ENCODE results near the gene MRPL49. TPM values are rescaled to one million over a fixed set of nuclear protein-coding genes. Genes with fewer than 3 reads are reported as not detected.

MRPL49 gene
- total RNA-seq, 4 donors from 2014 or later: 48.8 to 55.9 (median 54.2) TPM

DNA sequence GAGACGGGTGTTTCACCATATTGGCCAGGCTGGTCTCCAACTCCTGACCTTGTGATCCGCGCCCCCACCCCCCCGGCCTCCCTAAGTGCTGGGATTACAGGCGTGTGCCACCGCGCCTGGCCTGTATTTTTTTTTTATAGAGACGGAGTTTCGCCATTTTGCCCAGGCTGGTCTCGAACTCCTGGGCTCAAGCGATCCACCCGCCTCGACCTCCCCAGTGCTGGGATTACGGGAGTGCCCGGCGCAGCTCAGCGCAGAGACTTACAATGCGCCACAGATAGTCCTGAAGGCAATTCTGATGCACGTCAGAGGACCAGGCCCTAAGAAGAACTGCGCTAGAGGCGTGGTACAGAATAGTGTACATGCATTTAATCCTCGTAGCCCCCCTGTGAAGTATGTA is 26.7 kb upstream of the MRPL49 start:
- TF ChIP-seq POLR2A (IDR thresholded peaks at IDR 0.05) (no peak), EP300 (IDR thresholded peaks at IDR 0.05) (no peak)
- TF ChIP-seq, protein P1, sequence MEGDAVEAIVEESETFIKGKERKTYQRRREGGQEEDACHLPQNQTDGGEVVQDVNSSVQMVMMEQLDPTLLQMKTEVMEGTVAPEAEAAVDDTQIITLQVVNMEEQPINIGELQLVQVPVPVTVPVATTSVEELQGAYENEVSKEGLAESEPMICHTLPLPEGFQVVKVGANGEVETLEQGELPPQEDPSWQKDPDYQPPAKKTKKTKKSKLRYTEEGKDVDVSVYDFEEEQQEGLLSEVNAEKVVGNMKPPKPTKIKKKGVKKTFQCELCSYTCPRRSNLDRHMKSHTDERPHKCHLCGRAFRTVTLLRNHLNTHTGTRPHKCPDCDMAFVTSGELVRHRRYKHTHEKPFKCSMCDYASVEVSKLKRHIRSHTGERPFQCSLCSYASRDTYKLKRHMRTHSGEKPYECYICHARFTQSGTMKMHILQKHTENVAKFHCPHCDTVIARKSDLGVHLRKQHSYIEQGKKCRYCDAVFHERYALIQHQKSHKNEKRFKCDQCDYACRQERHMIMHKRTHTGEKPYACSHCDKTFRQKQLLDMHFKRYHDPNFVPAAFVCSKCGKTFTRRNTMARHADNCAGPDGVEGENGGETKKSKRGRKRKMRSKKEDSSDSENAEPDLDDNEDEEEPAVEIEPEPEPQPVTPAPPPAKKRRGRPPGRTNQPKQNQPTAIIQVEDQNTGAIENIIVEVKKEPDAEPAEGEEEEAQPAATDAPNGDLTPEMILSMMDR (IDR thresholded peaks at IDR 0.05): no peak
- Histone ChIP-seq H3K36me3 (peaks cover 0 to 11% (median 0%) of the 10 kb centered on the region in 3 donors), H3K4me1 (peaks cover 0 to 33% (median 12%) of the 10 kb centered on the region in 4 donors), H3K27me3 (no peaks in the 10 kb centered on the region), H3K9me3 (no peaks in the 10 kb centered on the region), H3K4me3 (peak overlapping the region; percentile 90 to 94 (median 92)), H3K27ac (peak overlapping the region in 2 of 4 donors; percentile 92 to 93)
- DNase-seq (ENCODE audit: low spot score in 2 of 2): no peak
- 78 to 80% methylated on average over 22 of the region's 22 CpGs for WGBS, 2 donors

DNA sequence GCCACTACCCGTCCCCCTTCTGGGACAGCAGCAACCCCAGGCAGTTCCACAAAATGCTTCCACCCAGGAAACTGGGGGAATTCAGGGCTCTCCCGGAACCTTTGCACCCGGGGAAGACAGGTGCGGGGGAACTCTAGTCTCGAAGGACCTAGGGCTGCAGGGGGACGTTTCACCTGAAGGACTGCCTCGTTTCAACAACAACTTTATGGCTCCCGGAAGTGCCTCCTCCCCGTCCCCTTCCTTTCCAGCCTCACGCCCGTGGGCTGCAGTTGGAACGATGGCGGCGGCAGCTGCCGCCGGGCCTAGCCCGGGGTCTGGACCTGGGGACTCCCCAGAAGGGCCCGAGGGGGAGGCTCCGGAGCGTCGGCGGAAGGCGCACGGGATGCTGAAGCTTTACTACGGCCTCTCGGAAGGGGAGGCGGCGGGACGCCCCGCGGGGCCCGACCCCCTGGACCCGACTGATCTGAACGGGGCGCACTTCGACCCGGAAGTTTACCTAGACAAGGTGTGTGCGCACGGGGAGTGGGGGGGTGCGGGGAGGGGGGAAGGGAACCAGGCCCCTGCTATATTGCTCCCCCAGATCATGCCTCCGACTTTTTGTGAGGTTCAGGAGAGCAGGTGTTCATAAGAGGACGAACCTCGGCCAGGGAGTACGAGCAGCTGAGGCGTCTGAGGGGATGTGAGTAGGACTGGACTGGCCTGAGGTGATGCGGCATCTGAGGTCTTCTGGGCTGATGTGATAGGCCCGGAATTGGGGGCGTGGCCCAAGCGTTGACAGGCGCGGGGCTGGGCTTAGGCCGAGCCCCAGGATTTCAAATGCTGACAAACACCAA is 25.9 kb upstream of the MRPL49 start, which contains the start of gene VPS51:
TSS of gene VPS51 (plus strand) at position 241 of the 833 bp plus-strand sequence. CDS start at position 278, 37 bp downstream.
- Histone ChIP-seq H3K27ac (peak within 1 kb of the TSS; percentile 77 to 95 (median 92)), H3K4me1 (peaks cover 0 to 33% (median 12%) of the 10 kb centered on the region in 4 donors), H3K27me3 (no peaks in the 10 kb centered on the region), H3K36me3 (peaks cover 0 to 11% (median 0%) of the 10 kb centered on the region in 3 donors), H3K9me3 (no peaks in the 10 kb centered on the region), H3K4me3 (peak within 1 kb of the TSS; percentile 90 to 94 (median 92))
- peak; percentile 76 to 83 for DNase-seq (ENCODE audit: low spot score in 2 of 2)
- TF ChIP-seq, protein P1 (IDR thresholded peaks at IDR 0.05): peak in 2 of 5 experiments; percentile 45 to 66
- TF ChIP-seq EP300 (IDR thresholded peaks at IDR 0.05) (peak; percentile 84 to 97), POLR2A (IDR thresholded peaks at IDR 0.05) (peak in 1 of 2 donors; percentile 45)
- WGBS, 2 donors: 0 to 1% methylated on average over 28 to 51 of the region's 52 CpGs

DNA sequence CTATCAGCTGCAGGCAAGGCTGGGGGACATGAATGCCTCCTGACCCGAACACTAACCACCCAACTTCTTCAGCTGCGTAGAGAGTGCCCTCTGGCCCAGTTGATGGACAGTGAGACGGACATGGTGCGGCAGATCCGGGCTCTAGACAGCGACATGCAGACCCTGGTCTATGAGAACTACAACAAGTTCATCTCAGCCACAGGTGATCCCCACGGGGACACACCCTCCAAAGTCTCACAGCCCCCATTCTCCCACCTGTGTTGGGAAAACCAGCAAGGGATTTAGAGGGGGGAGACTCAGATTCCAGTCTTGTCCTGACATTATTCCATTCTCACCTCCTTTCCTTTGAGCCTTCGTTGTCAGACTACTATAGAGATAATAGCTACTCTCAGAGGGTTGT is 25.2 kb upstream of the MRPL49 start:
- Histone ChIP-seq H3K36me3 (peaks cover 0 to 11% (median 0%) of the 10 kb centered on the region in 3 donors), H3K4me3 (peak overlapping the region; percentile 90 to 94 (median 92)), H3K27ac (peak overlapping the region in 3 of 4 donors; percentile 92 to 95 (median 93)), H3K27me3 (no peaks in the 10 kb centered on the region), H3K9me3 (no peaks in the 10 kb centered on the region), H3K4me1 (peaks cover 0 to 35% (median 12%) of the 10 kb centered on the region in 4 donors)
- no peak for TF ChIP-seq POLR2A (IDR thresholded peaks at IDR 0.05)
- TF ChIP-seq EP300 (IDR thresholded peaks at IDR 0.05): no peak
- TF ChIP-seq, protein P1 (IDR thresholded peaks at IDR 0.05): no peak
- DNase-seq (ENCODE audit: low spot score in 2 of 2): no peak
- WGBS, 2 donors: 33 to 42% methylated on average over 8 of the region's 8 CpGs

DNA sequence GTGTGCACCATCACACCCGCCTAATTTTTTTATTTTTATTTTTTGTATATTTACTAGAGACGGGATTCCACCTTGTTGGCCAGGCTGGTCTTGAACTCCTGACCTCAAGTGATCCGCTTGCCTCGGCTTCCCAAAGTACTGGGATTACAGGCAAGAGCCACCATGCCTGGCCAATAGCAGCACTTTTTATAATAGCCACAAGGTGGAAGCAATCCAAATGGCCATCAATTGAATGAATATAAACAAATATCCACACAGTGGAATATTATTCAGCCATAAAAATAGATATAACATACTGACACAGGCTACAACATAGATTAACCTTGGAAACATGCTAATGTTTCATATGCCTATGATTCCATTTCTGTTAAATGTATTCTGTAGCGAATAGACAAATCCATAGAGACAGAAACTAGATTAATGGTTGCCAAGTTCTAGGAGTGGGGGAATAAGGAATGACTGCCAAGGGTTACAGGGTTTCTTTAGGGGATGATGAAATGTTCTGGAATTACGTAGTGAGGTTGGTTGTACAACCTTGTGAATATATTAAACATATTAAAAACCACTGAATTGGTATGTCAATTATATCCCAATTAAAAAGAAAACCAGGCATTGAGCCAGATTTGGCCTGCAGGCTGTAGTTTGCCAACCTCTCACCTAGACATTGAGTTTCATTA is 21.3 kb upstream of the MRPL49 start:
- no peak overlapping the region for H3K27ac ChIP-seq

More for the DNA sequence above, 21.3 kb upstream of the MRPL49 start:
- H3K4me3 ChIP-seq: no peak overlapping the region
- H3K9me3 ChIP-seq: no peaks in the 10 kb centered on the region
- DNase-seq (ENCODE audit: low spot score in 2 of 2): no peak
- H3K27me3 ChIP-seq: no peaks in the 10 kb centered on the region
- H3K36me3 ChIP-seq: peaks cover 0 to 27% (median 0%) of the 10 kb centered on the region in 3 donors
- 87 to 88% methylated on average over 6 of the region's 6 CpGs for WGBS, 2 donors
- TF ChIP-seq, protein P1 (IDR thresholded peaks at IDR 0.05): no peak
- TF ChIP-seq EP300 (IDR thresholded peaks at IDR 0.05) (no peak), POLR2A (IDR thresholded peaks at IDR 0.05) (no peak)
- peaks cover 0 to 41% (median 10%) of the 10 kb centered on the region in 4 donors for H3K4me1 ChIP-seq
